ENCODE measurements around the gene PDGFC. TPM values are rescaled to one million over a fixed set of nuclear protein-coding genes. Genes with fewer than 3 reads are reported as not detected.

PDGFC gene
- total RNA-seq, 1 experiment from 2014 or later: 9.8 TPM

DNA sequence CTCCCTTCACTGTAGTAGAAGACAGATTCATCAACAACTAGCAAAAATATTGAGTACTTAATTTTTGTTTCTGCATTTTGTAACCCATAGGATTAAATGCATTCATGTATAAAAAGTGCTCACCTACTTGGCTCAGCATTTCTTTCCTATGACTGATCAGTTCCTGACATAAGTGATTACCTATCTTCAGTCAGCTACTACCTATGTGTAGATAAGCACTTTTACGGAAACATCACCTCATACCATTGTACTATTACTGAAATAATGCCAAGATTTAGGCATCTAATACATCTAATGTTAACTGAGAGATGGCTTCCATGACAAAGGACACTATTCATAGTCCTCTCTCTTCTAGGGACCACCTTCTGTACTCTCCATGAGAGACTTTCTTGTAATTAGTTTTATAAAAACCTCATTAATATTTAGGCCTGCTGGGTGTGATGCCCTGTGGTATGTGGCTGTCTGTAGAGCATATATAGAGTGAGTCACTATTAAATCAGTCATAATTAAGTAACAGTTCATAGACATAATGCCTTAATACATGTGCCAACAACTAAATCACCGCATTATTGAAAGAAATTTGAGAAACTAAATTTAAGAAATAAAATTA lies 147.0 kb downstream of the PDGFC start:
- Histone ChIP-seq H3K4me1 (ENCODE audit: control insufficient read depth in 1 of 2, insufficient read depth in 2 of 2, low read length in 2 of 2) (no peaks in the 10 kb centered on the region), H3K36me3 (ENCODE audit: control insufficient read depth in 1 of 2, insufficient read depth in 2 of 2, low read length in 2 of 2) (no peaks in the 10 kb centered on the region), H3K79me2 (ENCODE audit: insufficient read depth, low read length) (no peaks in the 10 kb centered on the region), H3K4me2 (ENCODE audit: low read length) (no peak overlapping the region), H2AFZ (ENCODE audit: low read depth, low read length, poor library complexity, severe bottlenecking) (no peak overlapping the region), H3K27ac (ENCODE audit: low read depth, low read length) (no peak overlapping the region), H4K20me1 (ENCODE audit: insufficient read depth) (no peaks in the 10 kb centered on the region; the same call in 1 of the 2 replicates), H3K4me3 (replicated peaks in 1 of 2; ENCODE audit: low read depth in 1 of 2, low read length in 2 of 2) (no peak overlapping the region), H3K9me2 (ENCODE audit: insufficient read depth) (no peaks in the 10 kb centered on the region), H3K9me3 (ENCODE audit: control insufficient read depth in 1 of 2, insufficient read depth in 1 of 2, low read depth in 1 of 2, low read length in 2 of 2) (no peaks in the 10 kb centered on the region), H3K9ac (ENCODE audit: low read length) (no peak overlapping the region), H3K27me3 (ENCODE audit: insufficient read depth, low read length) (no peaks in the 10 kb centered on the region)
- no TSS peak for BruUV-seq (replicated peaks)
- ATAC-seq: no peak
- ChIA-PET POLR2A (no interaction called here), CTCF (no interaction called here), RAD21 (ENCODE audit: low non-redundant PET in 1 of 2, low total read pairs in 2 of 2, uncharacterized antibody in 2 of 2, unreplicated experiment in 2 of 2) (no interaction called here)
- TF ChIP-seq, protein P1, sequence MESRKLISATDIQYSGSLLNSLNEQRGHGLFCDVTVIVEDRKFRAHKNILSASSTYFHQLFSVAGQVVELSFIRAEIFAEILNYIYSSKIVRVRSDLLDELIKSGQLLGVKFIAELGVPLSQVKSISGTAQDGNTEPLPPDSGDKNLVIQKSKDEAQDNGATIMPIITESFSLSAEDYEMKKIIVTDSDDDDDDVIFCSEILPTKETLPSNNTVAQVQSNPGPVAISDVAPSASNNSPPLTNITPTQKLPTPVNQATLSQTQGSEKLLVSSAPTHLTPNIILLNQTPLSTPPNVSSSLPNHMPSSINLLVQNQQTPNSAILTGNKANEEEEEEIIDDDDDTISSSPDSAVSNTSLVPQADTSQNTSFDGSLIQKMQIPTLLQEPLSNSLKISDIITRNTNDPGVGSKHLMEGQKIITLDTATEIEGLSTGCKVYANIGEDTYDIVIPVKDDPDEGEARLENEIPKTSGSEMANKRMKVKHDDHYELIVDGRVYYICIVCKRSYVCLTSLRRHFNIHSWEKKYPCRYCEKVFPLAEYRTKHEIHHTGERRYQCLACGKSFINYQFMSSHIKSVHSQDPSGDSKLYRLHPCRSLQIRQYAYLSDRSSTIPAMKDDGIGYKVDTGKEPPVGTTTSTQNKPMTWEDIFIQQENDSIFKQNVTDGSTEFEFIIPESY (IDR thresholded peaks at IDR 0.05; ENCODE audit: extremely low read depth, insufficient replicate concordance, low read length): no peak
- TF ChIP-seq SP1 (IDR thresholded peaks at IDR 0.05; ENCODE audit: low read depth) (no peak), ATF3 (IDR thresholded peaks at IDR 0.05) (no peak)
- intact Hi-C loops (cut with micrococcal nuclease): no loop called here
- DNase-seq (ENCODE audit: low read depth, low spot score): no peak

DNA sequence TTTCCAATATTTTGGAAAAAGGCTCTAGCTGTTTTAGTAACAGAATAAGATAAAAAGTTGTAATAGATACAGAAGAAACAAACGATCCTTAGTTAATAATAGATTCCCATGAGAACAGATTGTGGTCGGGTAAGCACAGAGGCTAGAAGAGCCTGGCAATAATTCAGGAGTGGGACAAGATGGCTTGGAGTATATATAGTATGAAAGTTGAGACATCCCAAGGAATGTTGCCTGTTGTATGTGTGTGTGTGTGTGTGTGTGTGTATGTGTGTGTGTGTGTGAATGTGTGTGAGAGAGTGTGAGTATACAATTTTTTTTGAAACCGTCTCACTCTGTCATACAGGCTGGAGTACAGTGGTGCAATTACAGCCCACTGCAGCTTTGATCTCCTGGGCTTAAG lies 150.7 kb downstream of the PDGFC start:
- Histone ChIP-seq H3K9me3 (ENCODE audit: control insufficient read depth in 1 of 2, insufficient read depth in 1 of 2, low read depth in 1 of 2, low read length in 2 of 2) (no peaks in the 10 kb centered on the region), H3K9me2 (ENCODE audit: insufficient read depth) (no peaks in the 10 kb centered on the region), H3K27me3 (ENCODE audit: insufficient read depth, low read length) (no peaks in the 10 kb centered on the region), H3K79me2 (ENCODE audit: insufficient read depth, low read length) (no peaks in the 10 kb centered on the region), H3K4me2 (ENCODE audit: low read length) (no peak overlapping the region), H3K36me3 (ENCODE audit: control insufficient read depth in 1 of 2, insufficient read depth in 2 of 2, low read length in 2 of 2) (no peaks in the 10 kb centered on the region), H3K4me3 (replicated peaks in 1 of 2; ENCODE audit: low read depth in 1 of 2, low read length in 2 of 2) (no peak overlapping the region), H3K9ac (ENCODE audit: low read length) (no peak overlapping the region), H3K27ac (ENCODE audit: low read depth, low read length) (no peak overlapping the region), H4K20me1 (ENCODE audit: insufficient read depth) (no peaks in the 10 kb centered on the region), H3K4me1 (ENCODE audit: control insufficient read depth in 1 of 2, insufficient read depth in 2 of 2, low read length in 2 of 2) (no peaks in the 10 kb centered on the region), H2AFZ (ENCODE audit: low read depth, low read length, poor library complexity, severe bottlenecking) (no peak overlapping the region)
- POLR2A ChIA-PET: no interaction called here
- no peak for ATAC-seq
- DNase-seq (ENCODE audit: low read depth, low spot score): no peak
- RAD21 ChIA-PET (ENCODE audit: low non-redundant PET in 1 of 2, low total read pairs in 2 of 2, uncharacterized antibody in 2 of 2, unreplicated experiment in 2 of 2): no interaction called here
- intact Hi-C loops (cut with micrococcal nuclease): no loop called here
- BruUV-seq (replicated peaks): no TSS peak
- CTCF ChIA-PET: no interaction called here
- TF ChIP-seq, protein P2, sequence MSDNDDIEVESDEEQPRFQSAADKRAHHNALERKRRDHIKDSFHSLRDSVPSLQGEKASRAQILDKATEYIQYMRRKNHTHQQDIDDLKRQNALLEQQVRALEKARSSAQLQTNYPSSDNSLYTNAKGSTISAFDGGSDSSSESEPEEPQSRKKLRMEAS (IDR thresholded peaks at IDR 0.05): no peak
- TF ChIP-seq TCF7L2 (IDR thresholded peaks at IDR 0.05; ENCODE audit: borderline replicate concordance, extremely low read depth, insufficient read depth, insufficient read length): no peak
- no peak for TF ChIP-seq CBX3 (IDR thresholded peaks at IDR 0.05; ENCODE audit: low read depth)
- no peak for TF ChIP-seq POLR2A (IDR thresholded peaks at IDR 0.05; ENCODE audit: borderline replicate concordance, extremely low read depth, insufficient read depth, insufficient read length)
- TF ChIP-seq RAD21 (IDR thresholded peaks at IDR 0.05; ENCODE audit: low read depth): no peak
- no peak for TF ChIP-seq ATF3 (IDR thresholded peaks at IDR 0.05)
- TF ChIP-seq CEBPB (IDR thresholded peaks at IDR 0.05; ENCODE audit: low read depth): no peak
- no peak for TF ChIP-seq SIN3A (IDR thresholded peaks at IDR 0.05; ENCODE audit: low read depth)
- TF ChIP-seq POLR2AphosphoS5 (IDR thresholded peaks at IDR 0.05; ENCODE audit: low read depth, low read length): no peak
- TF ChIP-seq SP1 (IDR thresholded peaks at IDR 0.05; ENCODE audit: low read depth): no peak
- TF ChIP-seq, protein P3, sequence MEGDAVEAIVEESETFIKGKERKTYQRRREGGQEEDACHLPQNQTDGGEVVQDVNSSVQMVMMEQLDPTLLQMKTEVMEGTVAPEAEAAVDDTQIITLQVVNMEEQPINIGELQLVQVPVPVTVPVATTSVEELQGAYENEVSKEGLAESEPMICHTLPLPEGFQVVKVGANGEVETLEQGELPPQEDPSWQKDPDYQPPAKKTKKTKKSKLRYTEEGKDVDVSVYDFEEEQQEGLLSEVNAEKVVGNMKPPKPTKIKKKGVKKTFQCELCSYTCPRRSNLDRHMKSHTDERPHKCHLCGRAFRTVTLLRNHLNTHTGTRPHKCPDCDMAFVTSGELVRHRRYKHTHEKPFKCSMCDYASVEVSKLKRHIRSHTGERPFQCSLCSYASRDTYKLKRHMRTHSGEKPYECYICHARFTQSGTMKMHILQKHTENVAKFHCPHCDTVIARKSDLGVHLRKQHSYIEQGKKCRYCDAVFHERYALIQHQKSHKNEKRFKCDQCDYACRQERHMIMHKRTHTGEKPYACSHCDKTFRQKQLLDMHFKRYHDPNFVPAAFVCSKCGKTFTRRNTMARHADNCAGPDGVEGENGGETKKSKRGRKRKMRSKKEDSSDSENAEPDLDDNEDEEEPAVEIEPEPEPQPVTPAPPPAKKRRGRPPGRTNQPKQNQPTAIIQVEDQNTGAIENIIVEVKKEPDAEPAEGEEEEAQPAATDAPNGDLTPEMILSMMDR (IDR thresholded peaks at IDR 0.05 in 2 of 3, conservative IDR thresholded peaks at IDR 0.05 in 1 of 3; ENCODE audit: borderline replicate concordance in 1 of 3, insufficient read depth in 1 of 3, low read depth in 2 of 3, low read length in 2 of 3): no peak
